AG04450 (cell line): ENCODE measurements around the gene FAM83F. TPM values are rescaled to one million over a fixed set of nuclear protein-coding genes. Genes with fewer than 3 reads are reported as not detected.

Source experiments
- CTCF ChIA-PET: fragments of 300-600, 350-600 bp; formaldehyde crosslinking; extraction: SDS; loops from one replicate; lab custom pipeline; 2022; ENCODE audit warnings: antibody characterized with exemption, inconsistent platforms; lab: Charles Lee
- POLR2A ChIA-PET: fragments of 350-600 bp; formaldehyde crosslinking; extraction: SDS; loops from one replicate; lab custom pipeline; 2021; ENCODE audit warnings: antibody characterized with exemption, inconsistent platforms; lab: Yijun Ruan, JAX
- DNase-seq: peaks from one replicate; pipeline ENCODE4 v3.0.0-alpha.2; 2011; ENCODE audit warnings: low read depth, low spot score
- H3K27ac ChIP-seq: one replicate; pipeline ENCODE4 v1.5.1; 2012; ENCODE audit warnings: low read depth, low read length, control low read depth
- H3K27me3 ChIP-seq: one replicate; pipeline ENCODE4 v1.6.0; 2012; ENCODE audit warnings: low read length; ENCODE audit not compliant: control insufficient read depth, insufficient read depth
- H3K4me3 ChIP-seq: 2 replicates; pipeline ENCODE4 v1.5.1; 2011; ENCODE audit warnings: mild to moderate bottlenecking, low read depth, low read length, control low read depth
- H3K9me3 ChIP-seq: 2 replicates; pipeline ENCODE4 v1.5.1; 2012; ENCODE audit warnings: low read length; ENCODE audit not compliant: control insufficient read depth, insufficient read depth
- polyA plus RNA-seq: library from polyadenylated mRNA; depleted of rRNA; stranded (reverse); fragments of >200 nt; gene quantifications from 2 replicates; pipeline ENCODE4 v1.2.3, GENCODE V29; 2011
- TF ChIP-seq, protein P1 (sequence below): IDR thresholded peaks from 2 replicates; pipeline ENCODE4 v1.5.1; 2011; ENCODE audit warnings: low read depth, low read length, control low read depth, inconsistent platforms

FAM83F gene
- polyA plus RNA-seq, 1 experiment: not detected

DNA sequence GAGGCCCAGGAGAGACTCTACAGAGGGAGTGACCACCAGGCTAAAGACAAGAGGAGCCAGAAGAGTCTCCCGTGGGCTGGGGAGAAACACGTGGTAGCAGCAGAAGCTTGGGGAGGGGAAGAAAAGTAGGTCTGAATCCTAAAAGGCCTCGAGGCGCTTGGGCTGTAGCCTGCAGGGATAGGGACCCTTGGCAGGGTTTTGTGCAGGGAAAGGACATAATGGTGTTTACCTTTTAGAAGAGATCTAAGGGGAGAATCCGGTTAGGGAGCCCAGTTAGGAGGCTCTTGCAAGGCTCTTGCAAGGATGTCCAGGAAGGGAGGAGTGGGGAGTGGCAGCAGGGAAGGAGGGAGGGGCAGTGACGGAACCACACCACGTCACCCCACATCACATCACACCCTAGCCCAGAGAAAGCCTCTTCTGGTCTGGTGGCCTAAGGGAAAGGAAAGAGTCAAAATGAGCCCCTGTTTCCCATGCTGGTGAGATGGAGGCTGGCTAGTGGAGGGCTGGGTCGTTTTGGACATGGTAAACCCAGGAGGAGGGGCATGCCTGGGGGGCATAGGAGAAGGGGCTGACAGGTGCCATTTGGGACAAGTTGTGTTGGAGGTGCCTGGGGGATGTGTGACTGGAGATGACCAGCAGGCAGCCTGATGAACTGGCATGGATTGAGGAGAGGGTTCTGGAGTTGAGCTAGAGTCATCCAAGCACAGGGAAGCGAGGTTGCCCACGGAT is 6.2 kb upstream of the FAM83F start:
- no peaks in the 10 kb centered on the region for H3K9me3 ChIP-seq
- ChIA-PET CTCF (no interaction called here), POLR2A (no interaction called here)
- peaks cover 26% of the 10 kb centered on the region for H3K27me3 ChIP-seq
- no peak for DNase-seq
- no peak overlapping the region for H3K27ac ChIP-seq
- H3K4me3 ChIP-seq: no peak overlapping the region
- TF ChIP-seq, protein P1, sequence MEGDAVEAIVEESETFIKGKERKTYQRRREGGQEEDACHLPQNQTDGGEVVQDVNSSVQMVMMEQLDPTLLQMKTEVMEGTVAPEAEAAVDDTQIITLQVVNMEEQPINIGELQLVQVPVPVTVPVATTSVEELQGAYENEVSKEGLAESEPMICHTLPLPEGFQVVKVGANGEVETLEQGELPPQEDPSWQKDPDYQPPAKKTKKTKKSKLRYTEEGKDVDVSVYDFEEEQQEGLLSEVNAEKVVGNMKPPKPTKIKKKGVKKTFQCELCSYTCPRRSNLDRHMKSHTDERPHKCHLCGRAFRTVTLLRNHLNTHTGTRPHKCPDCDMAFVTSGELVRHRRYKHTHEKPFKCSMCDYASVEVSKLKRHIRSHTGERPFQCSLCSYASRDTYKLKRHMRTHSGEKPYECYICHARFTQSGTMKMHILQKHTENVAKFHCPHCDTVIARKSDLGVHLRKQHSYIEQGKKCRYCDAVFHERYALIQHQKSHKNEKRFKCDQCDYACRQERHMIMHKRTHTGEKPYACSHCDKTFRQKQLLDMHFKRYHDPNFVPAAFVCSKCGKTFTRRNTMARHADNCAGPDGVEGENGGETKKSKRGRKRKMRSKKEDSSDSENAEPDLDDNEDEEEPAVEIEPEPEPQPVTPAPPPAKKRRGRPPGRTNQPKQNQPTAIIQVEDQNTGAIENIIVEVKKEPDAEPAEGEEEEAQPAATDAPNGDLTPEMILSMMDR: no peak

DNA sequence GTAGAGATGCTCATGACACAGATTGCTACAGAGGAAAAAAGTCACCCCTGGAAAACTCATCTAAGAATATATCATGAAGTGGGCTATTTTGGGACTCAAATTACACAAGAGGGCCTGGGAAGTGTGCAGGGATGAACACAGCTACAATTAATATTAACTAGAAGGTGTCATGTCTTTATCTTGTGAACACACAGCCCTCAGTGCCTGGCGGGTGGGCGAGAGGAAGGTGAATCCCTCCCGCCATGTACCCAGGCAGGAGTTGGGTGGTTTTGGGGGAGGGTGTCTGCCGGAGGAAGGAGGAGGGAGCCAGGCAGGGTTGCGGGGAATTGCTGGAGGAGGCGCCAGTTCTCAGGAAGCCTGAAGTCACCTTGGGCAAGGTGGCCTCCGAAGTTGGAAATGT is 5.1 kb upstream of the FAM83F start:
- Histone ChIP-seq H3K9me3 (no peaks in the 10 kb centered on the region; the same call in 1 of the 2 replicates), H3K4me3 (no peak overlapping the region), H3K27ac (no peak overlapping the region), H3K27me3 (peaks cover 33% of the 10 kb centered on the region)
- POLR2A ChIA-PET: no interaction called here
- DNase-seq: no peak
- CTCF ChIA-PET: no interaction called here
- TF ChIP-seq, protein P1: no peak

DNA sequence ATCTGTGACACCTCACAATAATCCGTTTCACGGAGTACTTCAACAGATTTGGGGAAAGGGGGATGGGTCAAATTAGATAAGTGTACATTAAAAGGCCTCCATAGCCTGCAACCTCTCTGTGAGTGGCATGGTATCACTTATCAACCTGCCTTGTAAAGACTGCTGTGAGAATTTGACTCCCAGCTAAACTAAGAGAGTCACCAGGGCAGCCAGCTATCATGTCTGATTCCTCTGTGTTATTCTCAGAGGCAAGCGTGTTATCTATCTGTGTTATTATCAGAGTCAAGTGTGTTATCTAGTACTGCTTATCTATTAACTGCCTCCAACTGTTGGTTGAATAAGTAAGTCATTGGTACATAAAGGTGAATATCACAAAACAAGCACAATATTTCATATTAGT is 4.1 kb upstream of the FAM83F start:
- POLR2A ChIA-PET: no interaction called here
- CTCF ChIA-PET: no interaction called here
- no peak for DNase-seq
- Histone ChIP-seq H3K27me3 (peaks cover 33% of the 10 kb centered on the region), H3K27ac (no peak overlapping the region), H3K9me3 (peaks cover 4% of the 10 kb centered on the region; the same call in 1 of the 2 replicates), H3K4me3 (no peak overlapping the region)
- TF ChIP-seq, protein P1: no peak

DNA sequence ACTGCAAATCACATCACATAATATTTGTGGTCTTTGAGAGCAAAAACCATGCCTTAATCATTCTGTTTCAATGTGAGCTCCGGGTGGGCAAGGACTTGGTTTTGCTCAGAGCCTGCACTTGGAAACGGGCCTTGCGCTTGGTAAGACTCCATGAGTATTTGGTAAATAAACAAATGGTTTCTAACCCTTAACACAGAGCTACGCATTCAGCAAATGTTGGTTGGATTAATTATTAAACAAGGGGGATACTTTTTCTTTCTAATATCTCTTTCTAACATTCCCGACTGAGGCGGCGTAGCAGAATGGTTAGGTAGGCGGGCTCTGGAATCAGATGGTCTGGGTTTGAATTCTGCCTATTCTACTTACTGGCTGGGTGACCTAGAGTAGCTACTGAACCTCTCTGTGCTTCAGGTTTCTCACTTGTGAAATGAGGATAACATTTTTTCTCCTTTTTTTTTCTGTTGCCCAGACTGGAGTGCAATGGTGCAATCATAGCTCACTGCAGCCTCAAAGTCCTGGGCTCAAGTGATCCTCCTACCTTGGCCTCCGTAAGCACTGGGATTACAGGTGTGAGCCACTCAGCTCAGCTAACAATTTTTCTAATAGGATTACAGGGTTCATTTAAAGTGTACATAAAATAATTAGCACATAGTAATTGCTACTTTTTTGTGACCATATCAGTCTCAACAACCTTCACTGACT is 3.4 kb upstream of the FAM83F start:
- CTCF ChIA-PET: no interaction called here

More for the DNA sequence above, 3.4 kb upstream of the FAM83F start:
- Histone ChIP-seq H3K27ac (no peak overlapping the region), H3K4me3 (no peak overlapping the region), H3K27me3 (peaks cover 29% of the 10 kb centered on the region), H3K9me3 (peaks cover 4% of the 10 kb centered on the region; the same call in 1 of the 2 replicates)
- TF ChIP-seq, protein P1: no peak
- POLR2A ChIA-PET: no interaction called here
- no peak for DNase-seq
